NOMO-1 (cell line): ENCODE measurements around the gene SLC49A3.
A peak's percentile ranks its signal among the peaks of the same experiment; 100 is the strongest.
"Not testable (repeated sequence)": the region's sequence is repeated elsewhere in the genome, so short reads cannot be mapped to it uniquely, and the experiment has no call there.

Source experiments
- DNase-seq, 2 experiments: peaks; one replicate each; lab custom pipeline; 2025; ENCODE audit not compliant: unreplicated experiment in 2 of 2; lab: John Stamatoyannopoulos, UW

Gene SLC49A3

GRCh38 chr4:722169-722725 lies 33.3 kb upstream of the SLC49A3 start:
- DNase-seq, result no peak

- no peak for DNase-seq
Measured at GRCh38 chr4:721261-722168, 32.6 kb upstream of the SLC49A3 start.

GRCh38 chr4:720111-720860 lies 31.3 kb upstream of the SLC49A3 start:
- no peak for DNase-seq

- no peak for DNase-seq
Measured at GRCh38 chr4:718460-718859, 29.5 kb upstream of the SLC49A3 start.

GRCh38 chr4:717601-718320 lies 28.8 kb upstream of the SLC49A3 start:
- DNase-seq, result no peak

- DNase-seq, result no peak
Measured at GRCh38 chr4:714087-714486, 25.1 kb upstream of the SLC49A3 start.

- no peak for DNase-seq
Measured at GRCh38 chr4:712916-713632, 24.1 kb upstream of the SLC49A3 start.

GRCh38 chr4:712093-712492 lies 23.1 kb upstream of the SLC49A3 start:
- DNase-seq, result no peak

- no peak for DNase-seq
Measured at GRCh38 chr4:710916-711315, 22.0 kb upstream of the SLC49A3 start.

- DNase-seq, result no peak
Measured at GRCh38 chr4:710116-710515, 21.2 kb upstream of the SLC49A3 start.

GRCh38 chr4:709348-709747 lies 20.4 kb upstream of the SLC49A3 start:
- no peak for DNase-seq

- no peak for DNase-seq
Measured at GRCh38 chr4:708631-708933, 19.6 kb upstream of the SLC49A3 start.

- no peak for DNase-seq
Measured at GRCh38 chr4:707929-708630, 19.1 kb upstream of the SLC49A3 start.

GRCh38 chr4:706834-707598 lies 18.1 kb upstream of the SLC49A3 start:
- no peak for DNase-seq

- not testable (repeated sequence) for DNase-seq
Measured at GRCh38 chr4:706083-706633, 17.2 kb upstream of the SLC49A3 start.

- peak; percentile 87 to 88 for DNase-seq
Measured at GRCh38 chr4:705278-706082, 16.5 kb upstream of the SLC49A3 start, which contains the start of gene PCGF3. Gene PCGF3, plus strand, starts transcription at chr4:705832. Its CDS starts 27,849 bp downstream, at chr4:733681.

- DNase-seq, result no peak
Measured at GRCh38 chr4:704971-705277, 16.0 kb upstream of the SLC49A3 start.
